Measurements from ENCODE around the gene CORO1C. TPM values are rescaled to one million over a fixed set of nuclear protein-coding genes. Genes with fewer than 3 reads are reported as not detected.
"Not testable (repeated sequence)": the region's sequence is repeated elsewhere in the genome, so short reads cannot be mapped to it uniquely, and the experiment has no call there.

The CORO1C gene
- polyA plus RNA-seq, 1 of the 3 experiments (the other 2 are of a cell fraction): 150 TPM

- no peak for DNase-seq
- Histone ChIP-seq H3K4me1 (ENCODE audit: control insufficient read depth in 1 of 2, insufficient read depth in 2 of 2, low read depth in 1 of 2, low read length in 1 of 2) (no peaks in the 10 kb centered on the region; a peak in 2 of 4 replicates), H3K27ac (ENCODE audit: low read depth in 2 of 2, low read length in 1 of 2) (no peak overlapping the region), H3K4me2 (no peak overlapping the region), H3K36me3 (replicated peaks in 1 of 2; ENCODE audit: control insufficient read depth in 1 of 2, insufficient read depth in 2 of 2, low read length in 1 of 2) (no peaks in the 10 kb centered on the region), H3K79me2 (ENCODE audit: insufficient read depth) (no peaks in the 10 kb centered on the region), H3K9ac (no peak overlapping the region), H3K4me3 (ENCODE audit: low read depth in 2 of 2, low read length in 1 of 2) (no peak overlapping the region), H3F3A (replicated peaks; ENCODE audit: insufficient read depth) (no peaks in the 10 kb centered on the region), H3K27me3 (ENCODE audit: insufficient read depth) (no peaks in the 10 kb centered on the region), H3K9me3 (no peaks in the 10 kb centered on the region), H3K9me2 (no peaks in the 10 kb centered on the region), H4K20me1 (ENCODE audit: insufficient read depth) (no peaks in the 10 kb centered on the region), H2AFZ (ENCODE audit: low read depth) (no peak overlapping the region)
- TF ChIP-seq RAD21 (IDR thresholded peaks at IDR 0.05; ENCODE audit: low read length): no peak
- no peak for TF ChIP-seq TAF1 (IDR thresholded peaks at IDR 0.05; ENCODE audit: borderline replicate concordance, low read depth, low read length)
- no peak for TF ChIP-seq RXRA (IDR thresholded peaks at IDR 0.05; ENCODE audit: borderline replicate concordance, low read depth)
- TF ChIP-seq CTCF (IDR thresholded peaks at IDR 0.05): no peak
- TF ChIP-seq FOXM1 (IDR thresholded peaks at IDR 0.05; ENCODE audit: low read depth): no peak
- TF ChIP-seq EP300 (IDR thresholded peaks at IDR 0.05; ENCODE audit: borderline replicate concordance in 1 of 2, low read depth in 1 of 2, low read length in 1 of 2): no peak
- no peak for TF ChIP-seq FOXJ3 (CRISPR knock-in tag; IDR thresholded peaks at IDR 0.05)
- TF ChIP-seq MXI1 (IDR thresholded peaks at IDR 0.05; ENCODE audit: low read depth, low read length): no peak
- ChIA-PET CTCF (interaction anchor here (0.6 to 19.2 kb wide), 4 partner anchors 44 to 183 kb away, joined by 3 to 503 read pairs (median 29); partner anchors contain the start of genes ISCU and SART3), POLR2A (no interaction called here)
- 95% methylated on average over 10 of the region's 10 CpGs for WGBS (ENCODE audit: low lambda C conversion rate)
Observed at GRCh38 chr12:108620236-108620879, 111.0 kb downstream of the CORO1C start.

GRCh38 chr12:108619369-108620160 is 111.8 kb downstream of the CORO1C start:
- Histone ChIP-seq H3K27ac (ENCODE audit: low read depth in 2 of 2, low read length in 1 of 2) (no peak overlapping the region), H3K9me2 (no peaks in the 10 kb centered on the region), H3K4me2 (no peak overlapping the region), H3K27me3 (ENCODE audit: insufficient read depth) (no peaks in the 10 kb centered on the region), H4K20me1 (ENCODE audit: insufficient read depth) (no peaks in the 10 kb centered on the region), H3K36me3 (replicated peaks in 1 of 2; ENCODE audit: control insufficient read depth in 1 of 2, insufficient read depth in 2 of 2, low read length in 1 of 2) (no peaks in the 10 kb centered on the region), H3K4me3 (ENCODE audit: low read depth in 2 of 2, low read length in 1 of 2) (no peak overlapping the region), H3F3A (replicated peaks; ENCODE audit: insufficient read depth) (no peaks in the 10 kb centered on the region), H3K9me3 (no peaks in the 10 kb centered on the region), H3K79me2 (ENCODE audit: insufficient read depth) (no peaks in the 10 kb centered on the region), H2AFZ (ENCODE audit: low read depth) (no peak overlapping the region), H3K4me1 (ENCODE audit: control insufficient read depth in 1 of 2, insufficient read depth in 2 of 2, low read depth in 1 of 2, low read length in 1 of 2) (no peaks in the 10 kb centered on the region; a peak in 2 of 4 replicates), H3K9ac (no peak overlapping the region)
- DNase-seq: no peak
- no peak for TF ChIP-seq GATA2 (CRISPR knock-in tag; IDR thresholded peaks at IDR 0.05)
- TF ChIP-seq RAD21 (IDR thresholded peaks at IDR 0.05; ENCODE audit: low read length): no peak
- no peak for TF ChIP-seq FOSL2 (IDR thresholded peaks at IDR 0.05; ENCODE audit: borderline replicate concordance, low read depth)
- TF ChIP-seq YY1 (IDR thresholded peaks at IDR 0.05; ENCODE audit: low read depth): no peak
- TF ChIP-seq NRF1 (IDR thresholded peaks at IDR 0.05; ENCODE audit: low read depth, low read length): no peak
- TF ChIP-seq REST (IDR thresholded peaks at IDR 0.05; ENCODE audit: low read depth, low read length): no peak
- TF ChIP-seq JUND (IDR thresholded peaks at IDR 0.05): no peak
- TF ChIP-seq GABPA (IDR thresholded peaks at IDR 0.05; ENCODE audit: low read depth): no peak
- ChIA-PET CTCF (interaction anchor here (0.6 to 19.2 kb wide), 10 partner anchors 15 to 627 kb away, joined by 3 to 503 read pairs (median 8); partner anchors contain the start of genes ISCU and SART3), POLR2A (no interaction called here)
- WGBS (ENCODE audit: low lambda C conversion rate): 80% methylated on average over 13 of the region's 14 CpGs

- H3F3A ChIP-seq (replicated peaks; ENCODE audit: insufficient read depth); H3K9me2 ChIP-seq; H3K9ac ChIP-seq; H3K4me1 ChIP-seq (ENCODE audit: control insufficient read depth in 1 of 2, insufficient read depth in 2 of 2, low read depth in 1 of 2, low read length in 1 of 2); DNase-seq; H3K79me2 ChIP-seq (ENCODE audit: insufficient read depth); POLR2A ChIA-PET; H3K36me3 ChIP-seq (replicated peaks in 1 of 2; ENCODE audit: control insufficient read depth in 1 of 2, insufficient read depth in 2 of 2, low read length in 1 of 2); H4K20me1 ChIP-seq (ENCODE audit: insufficient read depth); H3K4me2 ChIP-seq; H2AFZ ChIP-seq (ENCODE audit: low read depth); H3K4me3 ChIP-seq (ENCODE audit: low read depth in 2 of 2, low read length in 1 of 2); H3K27me3 ChIP-seq (ENCODE audit: insufficient read depth); H3K9me3 ChIP-seq; H3K27ac ChIP-seq (ENCODE audit: low read depth in 2 of 2, low read length in 1 of 2): not testable (repeated sequence)
- CTCF ChIA-PET: interaction anchor here (0.6 to 19.2 kb wide), 39 partner anchors 11 to 712 kb away, joined by 3 to 503 read pairs (median 6); partner anchors contain the start of genes ISCU and SART3
- 85% methylated on average over 4 of the region's 4 CpGs for WGBS (ENCODE audit: low lambda C conversion rate)
Observed at GRCh38 chr12:108618953-108619274, 112.4 kb downstream of the CORO1C start.
